ENCODE data around the gene CRYBG2.

GRCh38 chr1:26340047-26340481, 13.9 kb downstream of the CRYBG2 start:
- no peak for TF ChIP-seq SMC3 (conservative IDR thresholded peaks at IDR 0.05; ENCODE audit: poor library complexity)
- TF ChIP-seq CTCF (IDR thresholded peaks at IDR 0.05; ENCODE audit: poor library complexity, severe bottlenecking), result no peak
- no peak for TF ChIP-seq EZH2 (IDR thresholded peaks at IDR 0.05; ENCODE audit: borderline replicate concordance, insufficient read depth, low read length, poor library complexity, severe bottlenecking)
- no peak for TF ChIP-seq REST (IDR thresholded peaks at IDR 0.05; ENCODE audit: borderline replicate concordance)
- TF ChIP-seq EP300 (conservative IDR thresholded peaks at IDR 0.05; ENCODE audit: poor library complexity, severe bottlenecking), result no peak
- no peak for TF ChIP-seq POLR2AphosphoS5 (IDR thresholded peaks at IDR 0.05)

Measured in neural cell (in vitro differentiated cells).